ENCODE results near the gene CBFA2T3.

The CBFA2T3 gene

GRCh38 chr16:88930716-88931115 is 46.3 kb downstream of the CBFA2T3 start:
- Histone ChIP-seq H3K4me3 (ENCODE audit: low read length, poor library complexity, severe bottlenecking) (no peak overlapping the region), H3K36me3 (ENCODE audit: insufficient read depth, low read length) (peaks cover 10% of the 10 kb centered on the region; the same call in 1 of the 2 replicates), H3K4me2 (ENCODE audit: low read depth, low read length, poor library complexity, severe bottlenecking) (no peak overlapping the region), H3K9ac (ENCODE audit: low read depth, low read length, poor library complexity, severe bottlenecking) (no peak overlapping the region), H4K20me1 (ENCODE audit: insufficient read depth, low read length, poor library complexity, severe bottlenecking) (peaks cover 48% of the 10 kb centered on the region), H3F3A (ENCODE audit: low read depth) (no peaks in the 10 kb centered on the region), H3K9me3 (ENCODE audit: insufficient read depth, low read depth, low read length) (no peaks in the 10 kb centered on the region), H2AFZ (ENCODE audit: low read length) (no peak overlapping the region), H3K9me2 (replicated peaks; ENCODE audit: low read depth, low read length) (no peaks in the 10 kb centered on the region), H3K4me1 (ENCODE audit: insufficient read depth, low read length, poor library complexity, severe bottlenecking) (no peaks in the 10 kb centered on the region), H3K79me2 (ENCODE audit: insufficient read depth, low read length) (peaks cover 85% of the 10 kb centered on the region; the same call in 1 of the 2 replicates), H3K27me3 (ENCODE audit: insufficient read depth, low read length, poor library complexity, severe bottlenecking) (no peaks in the 10 kb centered on the region)
- TF ChIP-seq EZH2phosphoT487 (IDR thresholded peaks at IDR 0.05; ENCODE audit: borderline replicate concordance) = no peak

- peaks cover 88% of the 10 kb centered on the region; the same call in 1 of the 2 replicates for H3K79me2 ChIP-seq (ENCODE audit: insufficient read depth, low read length)
These were observed 47.9 kb downstream of the CBFA2T3 start for GRCh38 chr16:88929091-88929445.

GRCh38 chr16:88928405-88929090 is 48.5 kb downstream of the CBFA2T3 start:
- Histone ChIP-seq H3K9me2 (replicated peaks; ENCODE audit: low read depth, low read length) (no peaks in the 10 kb centered on the region), H4K20me1 (ENCODE audit: insufficient read depth, low read length, poor library complexity, severe bottlenecking) (peaks cover 61% of the 10 kb centered on the region), H3K9me3 (ENCODE audit: insufficient read depth, low read depth, low read length) (no peaks in the 10 kb centered on the region), H2AFZ (ENCODE audit: low read length) (no peak overlapping the region), H3K36me3 (ENCODE audit: insufficient read depth, low read length) (peaks cover 9% of the 10 kb centered on the region; the same call in 1 of the 2 replicates), H3K4me2 (ENCODE audit: low read depth, low read length, poor library complexity, severe bottlenecking) (no peak overlapping the region), H3F3A (ENCODE audit: low read depth) (no peaks in the 10 kb centered on the region), H3K27me3 (ENCODE audit: insufficient read depth, low read length, poor library complexity, severe bottlenecking) (no peaks in the 10 kb centered on the region), H3K4me3 (ENCODE audit: low read length, poor library complexity, severe bottlenecking) (no peak overlapping the region), H3K4me1 (ENCODE audit: insufficient read depth, low read length, poor library complexity, severe bottlenecking) (no peaks in the 10 kb centered on the region), H3K79me2 (ENCODE audit: insufficient read depth, low read length) (peaks cover 91% of the 10 kb centered on the region; the same call in 1 of the 2 replicates), H3K9ac (ENCODE audit: low read depth, low read length, poor library complexity, severe bottlenecking) (no peak overlapping the region)
- TF ChIP-seq EZH2phosphoT487 (IDR thresholded peaks at IDR 0.05; ENCODE audit: borderline replicate concordance) (no peak), CTCF (conservative IDR thresholded peaks at IDR 0.05; ENCODE audit: low read length) (no peak)

More at GRCh38 chr16:88929091-88929445, 47.9 kb downstream of the CBFA2T3 start:
- H3K9ac ChIP-seq (ENCODE audit: low read depth, low read length, poor library complexity, severe bottlenecking) = no peak overlapping the region
- TF ChIP-seq EZH2phosphoT487 (IDR thresholded peaks at IDR 0.05; ENCODE audit: borderline replicate concordance) (no peak), CTCF (conservative IDR thresholded peaks at IDR 0.05; ENCODE audit: low read length) (no peak)
- H3K27me3 ChIP-seq (ENCODE audit: insufficient read depth, low read length, poor library complexity, severe bottlenecking) = no peaks in the 10 kb centered on the region
- no peaks in the 10 kb centered on the region for H3F3A ChIP-seq (ENCODE audit: low read depth)
- H3K9me2 ChIP-seq (replicated peaks; ENCODE audit: low read depth, low read length) = no peaks in the 10 kb centered on the region
- H2AFZ ChIP-seq (ENCODE audit: low read length) = no peak overlapping the region
- no peak overlapping the region for H3K4me2 ChIP-seq (ENCODE audit: low read depth, low read length, poor library complexity, severe bottlenecking)
- H3K9me3 ChIP-seq (ENCODE audit: insufficient read depth, low read depth, low read length) = no peaks in the 10 kb centered on the region
- no peak overlapping the region for H3K4me3 ChIP-seq (ENCODE audit: low read length, poor library complexity, severe bottlenecking)
- peaks cover 56% of the 10 kb centered on the region for H4K20me1 ChIP-seq (ENCODE audit: insufficient read depth, low read length, poor library complexity, severe bottlenecking)
- no peaks in the 10 kb centered on the region for H3K4me1 ChIP-seq (ENCODE audit: insufficient read depth, low read length, poor library complexity, severe bottlenecking)
- H3K36me3 ChIP-seq (ENCODE audit: insufficient read depth, low read length) = peaks cover 9% of the 10 kb centered on the region; the same call in 1 of the 2 replicates

All from Loucy (cell line).